Fibroblast of villous mesenchyme (primary cell): ENCODE measurements around the gene CBFA2T3. TPM values are rescaled to one million over a fixed set of nuclear protein-coding genes. Genes with fewer than 3 reads are reported as not detected.

Source experiments
- DNase-seq: peaks from one replicate; pipeline ENCODE4 v3.0.0-alpha.2; 2010; ENCODE audit warnings: low read depth
- H3K4me3 ChIP-seq: 2 replicates; pipeline ENCODE4 v1.5.1; 2011; ENCODE audit warnings: low read depth, mild to moderate bottlenecking, low read length
- CTCF ChIP-seq: IDR thresholded peaks from 2 replicates; pipeline ENCODE4 v1.5.1; 2012; ENCODE audit warnings: low read depth, mild to moderate bottlenecking, low read length; ENCODE audit not compliant: insufficient read depth
- total RNA-seq: library from RNA; depleted of rRNA; stranded (reverse); fragments of >200 nt; gene quantifications from 2 replicates; pipeline ENCODE4 v1.2.3, GENCODE V29; 2012

The CBFA2T3 gene
- total RNA-seq, 1 donor, result not detected

- no peak for DNase-seq
- no peak for TF ChIP-seq CTCF
- H3K4me3 ChIP-seq, result no peak overlapping the region
Observed at GRCh38 chr16:88879788-88880055, 97.3 kb downstream of the CBFA2T3 start.

GRCh38 chr16:88878967-88879787 lies 97.8 kb downstream of the CBFA2T3 start:
- TF ChIP-seq CTCF, result no peak
- DNase-seq, result no peak
- H3K4me3 ChIP-seq, result no peak overlapping the region

- no peak for DNase-seq
- H3K4me3 ChIP-seq, result no peak overlapping the region
- no peak for TF ChIP-seq CTCF
Observed at GRCh38 chr16:88878356-88878755, 98.7 kb downstream of the CBFA2T3 start.

GRCh38 chr16:88877564-88878289 lies 99.3 kb downstream of the CBFA2T3 start:
- DNase-seq, result no peak
- H3K4me3 ChIP-seq, result no peak overlapping the region
- TF ChIP-seq CTCF, result no peak

- no peak for TF ChIP-seq CTCF
- no peak overlapping the region for H3K4me3 ChIP-seq
- DNase-seq, result no peak
Observed at GRCh38 chr16:88876942-88877526, 100.0 kb downstream of the CBFA2T3 start.

- no peak for DNase-seq
- no peak overlapping the region for H3K4me3 ChIP-seq
- no peak for TF ChIP-seq CTCF
Observed at GRCh38 chr16:88875703-88876234, 101.2 kb downstream of the CBFA2T3 start.
